HEK293 (cell line): ENCODE measurements around the gene TMEM127.

Experiments
- CTCF ChIP-seq: fragments of 450-650 bp; formaldehyde crosslinking; IDR thresholded peaks from 2 replicates; pipeline ENCODE4 v1.5.1; 2016; ENCODE audit warnings: missing biosample characterization, missing genetic modification characterization
- GLIS1 ChIP-seq: fragments of 450-650 bp; formaldehyde crosslinking; IDR thresholded peaks from 2 replicates; pipeline ENCODE4 v1.5.1; 2016; ENCODE audit warnings: missing biosample characterization, missing genetic modification characterization
- HOXA7 ChIP-seq: sonication (generic); formaldehyde crosslinking; IDR thresholded peaks from 2 replicates; pipeline ENCODE4 v1.8.1; 2022; ENCODE audit warnings: missing genetic modification reagents, borderline replicate concordance
- ZBTB44 ChIP-seq: fragments of 450-650 bp; IDR thresholded peaks from 2 replicates; pipeline ENCODE4 v1.5.1; 2018; ENCODE audit warnings: missing biosample characterization, mild to moderate bottlenecking, missing genetic modification characterization
- TF ChIP-seq, protein P1 (sequence below): sonication (generic); formaldehyde crosslinking; IDR thresholded peaks from 2 replicates; pipeline ENCODE4 v1.8.1; 2022; ENCODE audit warnings: mild to moderate bottlenecking, moderate library complexity, missing genetic modification reagents

DNA sequence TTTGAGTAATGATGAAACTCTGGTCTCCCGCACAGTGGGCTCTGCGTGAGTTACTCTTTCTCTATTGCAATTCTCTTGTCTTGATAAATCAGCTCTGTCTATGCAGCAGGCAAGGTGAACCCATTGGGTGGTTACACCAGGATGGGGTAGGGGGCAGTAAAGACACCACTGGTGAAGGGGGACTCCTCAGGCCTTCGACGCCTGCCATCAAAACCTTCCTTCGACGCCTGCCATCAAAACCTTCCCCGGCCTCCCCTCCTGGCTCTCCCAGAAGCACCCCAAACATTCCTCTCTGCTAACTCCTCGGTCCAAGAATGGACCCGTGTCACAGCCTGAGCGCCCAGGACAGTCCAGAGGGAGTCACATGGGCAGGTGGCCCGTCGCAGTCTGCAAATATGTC lies 52.4 kb downstream of the TMEM127 start:
- TF ChIP-seq, protein P1, sequence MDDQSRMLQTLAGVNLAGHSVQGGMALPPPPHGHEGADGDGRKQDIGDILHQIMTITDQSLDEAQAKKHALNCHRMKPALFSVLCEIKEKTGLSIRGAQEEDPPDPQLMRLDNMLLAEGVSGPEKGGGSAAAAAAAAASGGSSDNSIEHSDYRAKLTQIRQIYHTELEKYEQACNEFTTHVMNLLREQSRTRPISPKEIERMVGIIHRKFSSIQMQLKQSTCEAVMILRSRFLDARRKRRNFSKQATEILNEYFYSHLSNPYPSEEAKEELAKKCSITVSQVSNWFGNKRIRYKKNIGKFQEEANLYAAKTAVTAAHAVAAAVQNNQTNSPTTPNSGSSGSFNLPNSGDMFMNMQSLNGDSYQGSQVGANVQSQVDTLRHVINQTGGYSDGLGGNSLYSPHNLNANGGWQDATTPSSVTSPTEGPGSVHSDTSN (CRISPR knock-in tag): no peak
- no peak for TF ChIP-seq ZBTB44
- no peak for TF ChIP-seq CTCF (tag by site-specific recombination)
- TF ChIP-seq HOXA7 (CRISPR knock-in tag): no peak
- no peak for TF ChIP-seq GLIS1 (tag by site-specific recombination)
